GM19193 (cell line): ENCODE results near the gene CDH18.

ENCODE experiments used
- POLR2A ChIP-seq: IDR thresholded peaks from 4 replicates; pipeline ENCODE4 v1.6.1; 2011; ENCODE audit not compliant: insufficient read depth, insufficient read length; ENCODE audit errors: extremely low read depth

CDH18 gene

GRCh38 chr5:19608444-19609002 lies 379.5 kb downstream of the CDH18 start:
- TF ChIP-seq POLR2A: no peak

DNA sequence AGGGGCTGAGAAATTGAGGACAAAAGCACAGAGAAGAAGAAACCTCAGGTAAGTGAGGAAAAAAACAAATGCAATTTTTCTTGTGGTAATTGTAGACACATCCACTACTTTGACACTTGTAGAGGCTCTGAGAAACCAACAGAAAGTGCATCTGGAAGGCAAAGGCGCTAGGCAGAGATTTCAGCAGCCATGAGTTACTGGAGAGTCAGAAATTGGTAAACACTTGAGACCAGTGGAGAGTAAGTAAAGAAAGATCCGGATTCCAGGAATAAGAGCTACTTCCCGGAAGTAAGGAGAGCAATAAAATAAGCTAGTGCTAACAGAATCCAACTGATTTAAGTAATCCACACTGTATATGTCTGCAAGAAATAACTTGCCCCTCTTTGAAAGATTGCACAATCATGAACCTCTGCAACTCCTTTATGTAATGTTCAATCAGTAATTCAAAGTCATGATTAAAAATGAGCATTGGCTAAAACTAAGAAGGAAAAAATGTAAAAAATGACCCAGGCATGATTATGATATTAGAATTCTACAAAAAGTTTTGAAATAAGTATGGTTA lies 382.1 kb downstream of the CDH18 start:
- no peak for TF ChIP-seq POLR2A

- TF ChIP-seq POLR2A: no peak
These were observed 403.9 kb downstream of the CDH18 start for GRCh38 chr5:19584131-19584530.

DNA sequence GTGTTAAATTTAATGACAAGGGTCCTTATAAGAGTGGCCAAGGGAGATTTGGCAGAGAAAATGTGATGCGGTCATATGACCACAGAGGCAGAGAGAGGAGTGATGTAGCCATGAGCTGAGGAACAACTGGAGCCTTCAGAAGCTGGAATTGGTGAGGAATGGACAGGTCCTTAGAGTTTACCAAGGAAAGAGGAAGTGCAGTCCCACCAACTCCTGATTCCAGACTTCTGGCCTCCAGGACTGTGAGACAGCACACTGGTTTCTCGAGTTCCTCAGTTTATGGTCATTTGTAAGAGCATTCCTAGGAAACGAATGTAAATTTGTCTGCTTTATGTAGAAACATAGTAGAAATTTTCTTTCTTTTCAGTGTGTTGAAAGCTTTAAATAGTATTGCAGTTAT lies 410.1 kb downstream of the CDH18 start:
- TF ChIP-seq POLR2A: no peak

DNA sequence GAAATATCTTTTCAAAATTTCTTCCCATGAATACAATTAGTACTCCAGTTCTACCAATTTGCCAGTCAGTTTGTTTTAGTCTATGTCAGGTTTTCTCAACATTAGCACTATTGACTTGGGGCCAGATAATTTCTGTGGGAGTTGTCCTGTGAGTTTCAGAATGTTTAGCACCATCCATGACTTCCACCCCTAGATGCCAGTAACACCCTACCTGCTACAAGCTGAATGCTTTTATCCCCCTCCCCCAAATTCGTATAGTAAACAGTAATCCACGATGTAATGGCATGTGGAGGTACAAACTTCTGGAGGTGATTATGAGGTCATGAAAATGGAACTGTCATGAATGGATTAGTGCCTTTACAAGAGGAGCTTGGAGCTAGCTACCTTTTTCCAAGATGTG lies 420.0 kb downstream of the CDH18 start:
- TF ChIP-seq POLR2A: no peak

GRCh38 chr5:19565466-19565865 lies 422.5 kb downstream of the CDH18 start:
- TF ChIP-seq POLR2A: no peak

- TF ChIP-seq POLR2A: no peak
These were observed 424.0 kb downstream of the CDH18 start for GRCh38 chr5:19564036-19564435.

GRCh38 chr5:19555876-19556275 lies 432.1 kb downstream of the CDH18 start:
- no peak for TF ChIP-seq POLR2A

DNA sequence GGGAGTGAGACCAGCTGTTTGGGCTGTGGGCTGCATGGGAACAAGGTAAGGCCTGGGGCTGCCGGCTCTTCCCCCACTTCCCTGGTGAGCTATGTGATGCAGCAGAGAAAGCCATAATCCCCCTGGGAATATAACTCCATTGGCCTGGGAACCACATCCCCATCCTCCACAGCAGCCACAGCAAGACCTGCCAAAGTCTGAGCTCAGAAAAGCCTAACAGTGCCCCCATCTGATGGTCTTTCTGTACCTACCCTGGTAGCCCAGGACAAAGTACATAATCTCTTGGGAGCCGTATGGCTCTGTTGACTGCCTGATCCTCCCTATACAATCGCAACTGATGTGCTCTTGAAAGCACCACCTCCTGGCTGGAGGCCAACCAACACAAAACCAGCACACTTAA lies 432.6 kb downstream of the CDH18 start:
- TF ChIP-seq POLR2A: no peak

DNA sequence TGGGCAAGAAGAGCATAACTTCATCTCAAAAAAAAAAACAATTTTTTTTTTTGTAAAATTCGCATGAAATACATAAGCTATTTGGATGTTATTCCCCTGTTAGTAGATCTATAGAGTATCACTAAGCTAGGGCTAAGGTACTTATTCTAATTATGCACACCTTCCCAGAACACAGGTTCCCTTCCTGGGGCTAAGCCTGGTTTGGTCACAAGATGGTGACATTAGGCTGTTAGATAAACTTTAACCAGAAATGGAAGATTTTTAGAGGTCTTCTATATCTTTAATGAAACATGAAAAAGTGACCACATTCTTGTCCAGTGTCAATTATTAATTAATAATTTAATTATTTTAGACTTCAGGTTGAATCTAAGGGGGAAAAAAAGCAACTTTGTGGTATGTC lies 433.5 kb downstream of the CDH18 start:
- no peak for TF ChIP-seq POLR2A

- no peak for TF ChIP-seq POLR2A
These were observed 440.4 kb downstream of the CDH18 start for GRCh38 chr5:19547640-19548039.

GRCh38 chr5:19546521-19546920 lies 441.5 kb downstream of the CDH18 start:
- no peak for TF ChIP-seq POLR2A

DNA sequence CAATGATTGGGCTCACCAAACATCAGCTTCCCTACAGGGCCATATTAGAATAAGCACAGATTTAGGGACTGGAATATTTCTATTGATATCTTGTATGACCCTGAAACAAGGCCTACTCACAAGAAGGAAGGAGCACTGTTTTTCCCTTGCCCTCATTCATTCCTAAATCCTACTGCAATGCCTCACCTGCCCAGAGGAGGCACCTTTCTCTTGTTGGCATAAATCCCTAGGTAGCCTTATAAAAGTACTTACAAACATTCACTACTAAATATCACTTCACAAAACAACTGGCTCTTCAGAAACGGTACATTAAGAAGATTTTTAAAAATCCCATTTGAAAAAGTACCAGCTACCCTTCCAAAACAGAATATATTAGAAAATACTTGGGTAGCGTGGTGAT lies 449.4 kb downstream of the CDH18 start:
- TF ChIP-seq POLR2A: no peak

DNA sequence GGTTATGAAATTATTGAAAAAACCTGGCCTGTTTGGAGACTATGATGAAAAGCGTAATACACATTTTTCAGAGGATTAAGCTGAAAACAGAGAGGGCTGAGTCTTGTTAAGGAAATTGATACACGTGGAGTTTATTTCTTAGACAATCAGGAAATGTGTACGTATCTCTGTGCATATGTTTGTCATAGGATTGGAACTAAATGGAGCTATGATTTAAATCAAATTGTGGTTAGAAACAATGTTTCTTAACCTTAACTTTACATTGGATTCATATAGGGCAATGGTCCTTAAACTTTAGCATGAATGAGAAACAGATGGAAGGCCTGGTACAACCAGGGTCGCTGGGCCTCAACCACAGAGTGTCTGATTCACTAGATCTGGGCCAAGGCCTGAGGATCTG lies 451.6 kb downstream of the CDH18 start:
- no peak for TF ChIP-seq POLR2A

- TF ChIP-seq POLR2A: no peak
These were observed 453.2 kb downstream of the CDH18 start for GRCh38 chr5:19534751-19535150.

GRCh38 chr5:19532936-19533335 lies 455.1 kb downstream of the CDH18 start:
- TF ChIP-seq POLR2A: no peak
